Sciatic nerve (tissue), 2 donors: ENCODE measurements around the gene OTUB2. TPM values are rescaled to one million over a fixed set of nuclear protein-coding genes. Genes with fewer than 3 reads are reported as not detected.
A peak's percentile ranks its signal among the peaks of the same experiment; 100 is the strongest.

ENCODE experiments used
- ATAC-seq: fragments of 200-7000 bp; cut with Tn5 transposase; one replicate; pipeline ENCODE4 v1.9.1; 2020; ENCODE audit warnings: mild to moderate bottlenecking, moderate library complexity
- DNase-seq: peaks from one replicate; pipeline ENCODE4 v3.0.0-alpha.2; 2020; ENCODE audit warnings: low spot score
- intact Hi-C: fragments of 100-400 bp; cut with DNase I; formaldehyde crosslinking; loops from one replicate; pipeline ENCODE4 v1.14.2; 2022
- total RNA-seq: library from RNA; stranded (reverse); fragmentation: NEBNext Ultra II Directional; extraction: Animal tissue kit (Norgen Biotek cat#: 25700); gene quantifications from one replicate; pipeline ENCODE4 v1.2.1, GENCODE V29; 2021
- donor health status: DM: no; HTN: no; CAD: no.
- donor health status: DM: no; HTN: no; CAD: no.

Gene OTUB2
- total RNA-seq, 1 donor from 2014 or later = 0.80 TPM

GRCh38 chr14:94034886-94035285 lies 8.7 kb downstream of the OTUB2 start:
- ATAC-seq (no peak), DNase-seq (no peak)
- intact Hi-C loops = loop anchor here (10.0 kb wide), 1 partner anchor 100 kb away; no protein-coding TSS in a partner anchor

GRCh38 chr14:94036313-94037167 lies 10.4 kb downstream of the OTUB2 start:
- DNase-seq (peak; percentile 84), ATAC-seq (peak; percentile 88)
- intact Hi-C loops = loop anchor here (10.0 kb wide), 1 partner anchor 98 kb away; no protein-coding TSS in a partner anchor

- DNase-seq (no peak), ATAC-seq (no peak)
- intact Hi-C loops = loop anchor here (10.0 kb wide), 1 partner anchor 97 kb away; no protein-coding TSS in a partner anchor
Measured at GRCh38 chr14:94037954-94038353, 11.8 kb downstream of the OTUB2 start.

- intact Hi-C loops = loop anchor here (10.0 kb wide), 1 partner anchor 96 kb away; no protein-coding TSS in a partner anchor
Measured at GRCh38 chr14:94038510-94038909, 12.4 kb downstream of the OTUB2 start.

GRCh38 chr14:94038921-94039629 lies 12.9 kb downstream of the OTUB2 start:
- DNase-seq = no peak
- ATAC-seq = no peak
- intact Hi-C loops = loop anchor here (10.0 kb wide), 1 partner anchor 96 kb away; no protein-coding TSS in a partner anchor

More at GRCh38 chr14:94038510-94038909, 12.4 kb downstream of the OTUB2 start:
- ATAC-seq (no peak), DNase-seq (no peak)

- intact Hi-C loops = no loop called here
- ATAC-seq (no peak), DNase-seq (no peak)
Measured at GRCh38 chr14:94040247-94040646, 14.1 kb downstream of the OTUB2 start.

GRCh38 chr14:94040796-94041195 lies 14.7 kb downstream of the OTUB2 start:
- intact Hi-C loops = no loop called here
- ATAC-seq = no peak
- no peak for DNase-seq

GRCh38 chr14:94041551-94042346 lies 15.6 kb downstream of the OTUB2 start:
- peak; percentile 80 for ATAC-seq
- intact Hi-C loops = no loop called here
- no peak for DNase-seq

GRCh38 chr14:94042433-94043091 lies 16.4 kb downstream of the OTUB2 start:
- intact Hi-C loops = no loop called here
- ATAC-seq (peak; percentile 45), DNase-seq (no peak)

GRCh38 chr14:94043111-94043755 lies 17.1 kb downstream of the OTUB2 start:
- no peak for DNase-seq
- intact Hi-C loops = no loop called here
- ATAC-seq = no peak

GRCh38 chr14:94043756-94044475 lies 17.8 kb downstream of the OTUB2 start:
- intact Hi-C loops = no loop called here
- ATAC-seq (no peak), DNase-seq (peak; percentile 25)

- intact Hi-C loops = no loop called here
- peak; percentile 53 for DNase-seq
- no peak for ATAC-seq
Measured at GRCh38 chr14:94044476-94045091, 18.4 kb downstream of the OTUB2 start.

- intact Hi-C loops = no loop called here
- no peak for ATAC-seq
- DNase-seq = peak; percentile 8
Measured at GRCh38 chr14:94045101-94045500, 19.0 kb downstream of the OTUB2 start.

GRCh38 chr14:94045563-94046345 lies 19.6 kb downstream of the OTUB2 start:
- DNase-seq (peak; percentile 48), ATAC-seq (no peak)
- intact Hi-C loops = no loop called here

- no peak for ATAC-seq
- DNase-seq = peak; percentile 32
Measured at GRCh38 chr14:94046696-94047250, 20.6 kb downstream of the OTUB2 start.

GRCh38 chr14:94047581-94047980 lies 21.4 kb downstream of the OTUB2 start:
- intact Hi-C loops = no loop called here
- ATAC-seq (no peak), DNase-seq (no peak)

More at GRCh38 chr14:94046696-94047250, 20.6 kb downstream of the OTUB2 start:
- intact Hi-C loops = no loop called here
